Neuron (in vitro differentiated cells): ENCODE data around the gene STXBP2.

ENCODE experiments used
- H2AFZ ChIP-seq: one replicate; pipeline ENCODE4 v1.6.1; 2013; ENCODE audit warnings: low read depth, mild to moderate bottlenecking, inconsistent platforms, low read length, moderate library complexity
- H3K27me3 ChIP-seq: one replicate; pipeline ENCODE4 v1.6.1; 2013; ENCODE audit warnings: low read length; ENCODE audit not compliant: insufficient read depth
- H3K36me3 ChIP-seq: one replicate; pipeline ENCODE4 v1.6.1; 2013; ENCODE audit warnings: low read length; ENCODE audit not compliant: insufficient read depth
- H3K4me1 ChIP-seq: one replicate; pipeline ENCODE4 v1.6.1; 2013; ENCODE audit warnings: low read length; ENCODE audit not compliant: insufficient read depth
- H3K4me3 ChIP-seq: 2 replicates; pipeline ENCODE4 v1.5.1; 2013; ENCODE audit warnings: mild to moderate bottlenecking, low read length, moderate library complexity
- H3K9me3 ChIP-seq: one replicate; pipeline ENCODE4 v1.6.1; 2013; ENCODE audit warnings: low read length

The STXBP2 gene

GRCh38 chr19:7658219-7658686 lies 21.3 kb downstream of the STXBP2 start:
- H3K9me3 ChIP-seq, result no peaks in the 10 kb centered on the region
- no peak overlapping the region for H3K4me3 ChIP-seq
- no peaks in the 10 kb centered on the region for H3K27me3 ChIP-seq
- H3K36me3 ChIP-seq, result no peaks in the 10 kb centered on the region
- no peaks in the 10 kb centered on the region for H3K4me1 ChIP-seq
- H2AFZ ChIP-seq, result peak overlapping the region; percentile 23

- no peaks in the 10 kb centered on the region for H3K4me1 ChIP-seq
- H2AFZ ChIP-seq, result no peak overlapping the region
- no peaks in the 10 kb centered on the region for H3K27me3 ChIP-seq
Measured at GRCh38 chr19:7661744-7662538, 25.0 kb downstream of the STXBP2 start.

GRCh38 chr19:7662657-7663056 lies 25.7 kb downstream of the STXBP2 start:
- Histone ChIP-seq H3K27me3 (no peaks in the 10 kb centered on the region), H2AFZ (no peak overlapping the region), H3K4me3 (no peak overlapping the region), H3K9me3 (no peaks in the 10 kb centered on the region), H3K4me1 (no peaks in the 10 kb centered on the region), H3K36me3 (no peaks in the 10 kb centered on the region)

More at GRCh38 chr19:7661744-7662538, 25.0 kb downstream of the STXBP2 start:
- H3K36me3 ChIP-seq, result no peaks in the 10 kb centered on the region
- H3K4me3 ChIP-seq, result no peak overlapping the region
- H3K9me3 ChIP-seq, result no peaks in the 10 kb centered on the region

GRCh38 chr19:7663706-7664105 lies 26.8 kb downstream of the STXBP2 start:
- Histone ChIP-seq H3K36me3 (no peaks in the 10 kb centered on the region), H3K4me1 (no peaks in the 10 kb centered on the region), H3K4me3 (no peak overlapping the region), H3K27me3 (no peaks in the 10 kb centered on the region), H2AFZ (no peak overlapping the region), H3K9me3 (no peaks in the 10 kb centered on the region)

- Histone ChIP-seq H3K9me3 (no peaks in the 10 kb centered on the region), H3K36me3 (no peaks in the 10 kb centered on the region), H3K27me3 (peaks cover 11% of the 10 kb centered on the region), H3K4me3 (no peak overlapping the region), H3K4me1 (no peaks in the 10 kb centered on the region), H2AFZ (no peak overlapping the region)
Measured at GRCh38 chr19:7665076-7665475, 28.2 kb downstream of the STXBP2 start.

GRCh38 chr19:7668842-7669241 lies 31.9 kb downstream of the STXBP2 start, which contains the start of gene RETN:
Gene RETN (plus strand): TSS chr19:7669049. CDS start chr19:7669327, 278 bp downstream.
- Histone ChIP-seq H2AFZ (no peak within 1 kb of the TSS), H3K9me3 (no peaks in the 10 kb centered on the region), H3K4me3 (no peak within 1 kb of the TSS), H3K27me3 (peaks cover 15% of the 10 kb centered on the region), H3K36me3 (no peaks in the 10 kb centered on the region), H3K4me1 (no peaks in the 10 kb centered on the region)

GRCh38 chr19:7669641-7670040 lies 32.7 kb downstream of the STXBP2 start:
- Histone ChIP-seq H3K9me3 (no peaks in the 10 kb centered on the region), H2AFZ (no peak overlapping the region), H3K4me3 (no peak overlapping the region), H3K27me3 (peaks cover 15% of the 10 kb centered on the region), H3K36me3 (no peaks in the 10 kb centered on the region), H3K4me1 (no peaks in the 10 kb centered on the region)

GRCh38 chr19:7670150-7670783 lies 33.4 kb downstream of the STXBP2 start:
- H3K36me3 ChIP-seq, result no peaks in the 10 kb centered on the region
- H2AFZ ChIP-seq, result no peak overlapping the region
- no peak overlapping the region for H3K4me3 ChIP-seq
- no peaks in the 10 kb centered on the region for H3K9me3 ChIP-seq
- peaks cover 15% of the 10 kb centered on the region for H3K27me3 ChIP-seq
- H3K4me1 ChIP-seq, result no peaks in the 10 kb centered on the region

GRCh38 chr19:7670790-7671189 lies 33.9 kb downstream of the STXBP2 start:
- no peak overlapping the region for H3K4me3 ChIP-seq
- peaks cover 15% of the 10 kb centered on the region for H3K27me3 ChIP-seq
- H2AFZ ChIP-seq, result no peak overlapping the region
- no peaks in the 10 kb centered on the region for H3K36me3 ChIP-seq
- no peaks in the 10 kb centered on the region for H3K9me3 ChIP-seq
- H3K4me1 ChIP-seq, result no peaks in the 10 kb centered on the region

GRCh38 chr19:7672522-7672921 lies 35.6 kb downstream of the STXBP2 start:
- no peak overlapping the region for H3K4me3 ChIP-seq
- H3K27me3 ChIP-seq, result peaks cover 16% of the 10 kb centered on the region
- no peaks in the 10 kb centered on the region for H3K36me3 ChIP-seq
- no peaks in the 10 kb centered on the region for H3K4me1 ChIP-seq
- no peaks in the 10 kb centered on the region for H3K9me3 ChIP-seq
- no peak overlapping the region for H2AFZ ChIP-seq

- Histone ChIP-seq H3K9me3 (no peaks in the 10 kb centered on the region), H3K4me3 (no peak overlapping the region), H3K27me3 (peaks cover 15% of the 10 kb centered on the region), H3K4me1 (no peaks in the 10 kb centered on the region), H3K36me3 (no peaks in the 10 kb centered on the region), H2AFZ (no peak overlapping the region)
Measured at GRCh38 chr19:7674010-7675005, 37.4 kb downstream of the STXBP2 start.

GRCh38 chr19:7676376-7676775 lies 39.5 kb downstream of the STXBP2 start:
- Histone ChIP-seq H3K9me3 (no peaks in the 10 kb centered on the region), H2AFZ (no peak overlapping the region), H3K4me3 (no peak overlapping the region), H3K36me3 (no peaks in the 10 kb centered on the region), H3K27me3 (peaks cover 9% of the 10 kb centered on the region), H3K4me1 (peaks cover 2% of the 10 kb centered on the region)
